Vagina (tissue), 2 donors: Measurements from ENCODE around the gene AZIN2. TPM values are rescaled to one million over a fixed set of nuclear protein-coding genes. Genes with fewer than 3 reads are reported as not detected.
"Not testable (repeated sequence)": the region's sequence is repeated elsewhere in the genome, so short reads cannot be mapped to it uniquely, and the experiment has no call there.

Source experiments
- DNase-seq, 2 donors: peaks; one replicate each; pipeline ENCODE4 v3.0.0-alpha.2; 2017; ENCODE audit errors: extremely low spot score in 2 of 2
- H3K27ac ChIP-seq: fragments of 200-600 bp; sonication (generic); one replicate; pipeline ENCODE4 v1.5.1; 2019
- H3K27me3 ChIP-seq: fragments of 200-600 bp; sonication (generic); one replicate; pipeline ENCODE4 v1.5.1; 2019
- H3K36me3 ChIP-seq, 2 donors: fragments of 200-600 bp; sonication (generic); one replicate each; pipeline ENCODE4 v1.5.1; 2017 to 2019
- H3K4me1 ChIP-seq: fragments of 200-600 bp; sonication (generic); one replicate; pipeline ENCODE4 v1.5.1; 2019
- H3K4me3 ChIP-seq, 2 donors: fragments of 200-600 bp; sonication (generic); 1 replicate in 1 of 2; 2 replicates in 1 of 2; pipeline ENCODE4 v1.5.1; 2016 to 2019
- H3K9me3 ChIP-seq: fragments of 200-600 bp; sonication (generic); one replicate; pipeline ENCODE4 v1.5.1; 2019
- POLR2A ChIP-seq, 2 donors: fragments of 450-650 bp; IDR thresholded peaks; one replicate each; pipeline ENCODE4 v1.6.1; 2017; ENCODE audit warnings: antibody characterized with exemption in 2 of 2, mild to moderate bottlenecking in 2 of 2, moderate library complexity in 2 of 2
- POLR2AphosphoS5 ChIP-seq, 2 donors: sonication (generic); formaldehyde crosslinking; IDR thresholded peaks; one replicate each; pipeline ENCODE4 v1.9.0; 2017; ENCODE audit warnings: antibody characterized with exemption in 2 of 2, mild to moderate bottlenecking in 2 of 2, low read depth in 1 of 2; ENCODE audit not compliant: insufficient read depth in 1 of 2
- intact Hi-C: fragments of 100-400 bp; cut with DNase I; formaldehyde crosslinking; loops from one replicate; pipeline ENCODE4 v1.15.1; 2023
- total RNA-seq: library from RNA; depleted of rRNA; stranded (reverse); fragments of >200 nt; gene quantifications from one replicate; pipeline ENCODE4 v1.2.3, GENCODE V29; 2016
- TF ChIP-seq, protein P1 (sequence below), 3 experiments: fragments of 450-650 bp in 2 of 3; fragments of 200-600 bp in 1 of 3; sonication (generic) in 1 of 3; IDR thresholded peaks; one replicate each; pipeline ENCODE4 v1.5.1; 2017 to 2019; ENCODE audit warnings: antibody characterized with exemption in 3 of 3, mild to moderate bottlenecking in 2 of 3, moderate library complexity in 2 of 3

Gene AZIN2
- total RNA-seq, 1 donor from 2014 or later = 7.9 TPM

DNA sequence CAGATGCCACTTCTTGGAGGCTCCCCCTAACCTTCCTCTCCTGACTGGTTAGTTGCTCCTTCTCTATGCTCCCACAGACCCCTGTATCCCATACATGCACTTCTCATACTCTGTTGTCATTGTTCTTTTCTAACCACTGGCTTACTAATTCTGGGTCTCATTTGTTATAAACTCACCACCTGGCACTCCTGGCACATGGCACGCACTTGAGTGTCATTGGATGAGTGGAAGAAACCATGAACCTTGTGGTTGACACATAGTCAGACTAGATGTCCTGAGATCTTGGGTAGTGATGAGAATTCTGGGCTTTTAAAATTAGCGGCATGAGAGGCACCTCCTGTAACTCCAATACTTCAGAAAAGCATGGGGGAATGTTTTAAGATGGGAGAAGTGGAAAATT lies 51.6 kb downstream of the AZIN2 start:
- Histone ChIP-seq H3K9me3 (no peaks in the 10 kb centered on the region), H3K4me1 (peaks cover 10% of the 10 kb centered on the region), H3K27ac (no peak overlapping the region), H3K27me3 (no peaks in the 10 kb centered on the region), H3K36me3 (no peaks in the 10 kb centered on the region), H3K4me3 (no peak overlapping the region)
- TF ChIP-seq, protein P1, sequence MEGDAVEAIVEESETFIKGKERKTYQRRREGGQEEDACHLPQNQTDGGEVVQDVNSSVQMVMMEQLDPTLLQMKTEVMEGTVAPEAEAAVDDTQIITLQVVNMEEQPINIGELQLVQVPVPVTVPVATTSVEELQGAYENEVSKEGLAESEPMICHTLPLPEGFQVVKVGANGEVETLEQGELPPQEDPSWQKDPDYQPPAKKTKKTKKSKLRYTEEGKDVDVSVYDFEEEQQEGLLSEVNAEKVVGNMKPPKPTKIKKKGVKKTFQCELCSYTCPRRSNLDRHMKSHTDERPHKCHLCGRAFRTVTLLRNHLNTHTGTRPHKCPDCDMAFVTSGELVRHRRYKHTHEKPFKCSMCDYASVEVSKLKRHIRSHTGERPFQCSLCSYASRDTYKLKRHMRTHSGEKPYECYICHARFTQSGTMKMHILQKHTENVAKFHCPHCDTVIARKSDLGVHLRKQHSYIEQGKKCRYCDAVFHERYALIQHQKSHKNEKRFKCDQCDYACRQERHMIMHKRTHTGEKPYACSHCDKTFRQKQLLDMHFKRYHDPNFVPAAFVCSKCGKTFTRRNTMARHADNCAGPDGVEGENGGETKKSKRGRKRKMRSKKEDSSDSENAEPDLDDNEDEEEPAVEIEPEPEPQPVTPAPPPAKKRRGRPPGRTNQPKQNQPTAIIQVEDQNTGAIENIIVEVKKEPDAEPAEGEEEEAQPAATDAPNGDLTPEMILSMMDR (IDR thresholded peaks at IDR 0.05) = no peak
- TF ChIP-seq POLR2A (IDR thresholded peaks at IDR 0.05) (no peak), POLR2AphosphoS5 (IDR thresholded peaks at IDR 0.05; ENCODE audit: insufficient read depth in 1 of 2, low read depth in 1 of 2) (no peak)
- no peak for DNase-seq
- intact Hi-C loops = no loop called here

DNA sequence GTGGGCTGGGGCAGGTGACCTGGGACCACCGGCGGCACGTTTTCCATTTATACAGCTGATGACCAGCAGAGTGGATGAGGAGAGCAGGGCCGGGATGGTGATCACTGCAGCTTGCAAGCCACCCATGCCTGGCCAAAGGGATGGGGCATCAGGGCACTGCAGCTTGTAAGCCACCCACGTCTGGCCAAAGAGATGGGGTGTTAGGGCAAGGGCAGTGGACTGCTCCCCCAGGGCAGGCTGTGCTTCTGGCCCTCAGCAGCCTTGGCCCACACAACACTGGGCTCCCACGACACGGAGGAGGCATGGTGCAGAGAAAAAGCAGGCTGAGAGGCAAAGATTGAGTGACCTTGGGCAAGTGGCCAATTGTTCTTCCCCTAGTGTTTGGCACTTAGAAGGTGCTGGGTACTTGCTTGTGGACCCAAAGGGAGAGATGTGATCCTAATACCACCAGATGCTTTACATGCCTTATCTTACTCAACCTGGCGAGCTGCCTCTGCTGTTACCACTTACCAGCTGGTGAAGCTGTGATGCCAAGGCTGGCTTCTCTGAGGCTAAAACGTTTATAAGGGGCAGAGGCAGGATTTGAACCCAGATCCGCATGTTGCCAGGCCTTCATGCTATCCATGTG lies 52.6 kb downstream of the AZIN2 start:
- H3K4me3 ChIP-seq = no peak overlapping the region
- no peak overlapping the region for H3K27ac ChIP-seq
- H3K9me3 ChIP-seq = no peaks in the 10 kb centered on the region
- no peaks in the 10 kb centered on the region for H3K27me3 ChIP-seq
- H3K36me3 ChIP-seq = no peaks in the 10 kb centered on the region
- DNase-seq = no peak
- no peak for TF ChIP-seq POLR2A (IDR thresholded peaks at IDR 0.05)
- no peak for TF ChIP-seq POLR2AphosphoS5 (IDR thresholded peaks at IDR 0.05; ENCODE audit: insufficient read depth in 1 of 2, low read depth in 1 of 2)
- peaks cover under 1% of the 10 kb centered on the region for H3K4me1 ChIP-seq
- intact Hi-C loops = no loop called here

DNA sequence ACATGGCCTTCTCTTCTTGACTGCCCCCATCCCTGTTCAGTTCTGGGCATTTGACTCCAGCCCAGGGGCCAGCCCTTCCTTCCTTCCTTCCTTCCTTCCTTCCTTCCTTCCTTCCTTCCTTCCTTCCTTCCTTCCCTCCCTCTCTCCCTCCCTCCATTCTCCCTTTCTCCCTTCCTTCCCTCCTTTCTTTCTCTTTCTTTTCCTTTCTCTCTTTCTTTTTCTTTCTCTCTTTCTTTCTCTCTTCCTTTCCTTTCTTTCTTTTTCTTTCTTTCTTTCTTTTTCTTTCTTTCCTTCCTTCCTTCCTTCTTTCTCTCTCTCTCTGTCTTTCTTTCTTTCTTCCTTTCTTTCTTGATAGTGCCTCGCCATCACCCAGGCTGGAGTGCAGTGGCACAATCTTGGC lies 55.1 kb downstream of the AZIN2 start:
- DNase-seq, H3K36me3 ChIP-seq, H3K27ac ChIP-seq, H3K9me3 ChIP-seq, H3K27me3 ChIP-seq, H3K4me1 ChIP-seq, intact Hi-C loops, H3K4me3 ChIP-seq: not testable (repeated sequence)

DNA sequence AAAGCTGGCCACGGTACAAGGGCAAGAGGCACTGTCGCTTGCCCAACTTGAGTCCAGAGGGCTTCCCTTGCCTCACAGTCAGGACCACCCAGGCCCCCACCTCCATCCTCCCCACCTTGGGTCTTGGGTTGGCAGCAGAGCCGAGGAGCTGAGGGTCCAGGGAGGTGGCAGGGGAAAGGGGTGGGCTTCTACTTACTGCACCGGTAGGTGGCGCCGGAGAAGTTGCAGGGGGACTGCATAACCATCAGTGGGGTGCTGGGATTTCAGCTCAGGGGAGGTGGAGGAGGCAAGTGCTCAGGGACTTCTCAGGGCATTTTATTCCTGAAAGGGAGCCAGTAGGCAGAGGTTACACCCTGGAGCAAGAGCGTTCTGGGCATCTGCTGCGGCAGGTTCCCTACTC lies 56.8 kb downstream of the AZIN2 start:
- no peak for TF ChIP-seq POLR2A (IDR thresholded peaks at IDR 0.05)
- TF ChIP-seq, protein P1 (IDR thresholded peaks at IDR 0.05) = peak in 1 of 3 experiments; percentile 19
- no peak for DNase-seq
- intact Hi-C loops = no loop called here
- H3K27me3 ChIP-seq = no peaks in the 10 kb centered on the region
- H3K9me3 ChIP-seq = no peaks in the 10 kb centered on the region
- H3K27ac ChIP-seq = no peak overlapping the region
- no peaks in the 10 kb centered on the region for H3K36me3 ChIP-seq
- H3K4me1 ChIP-seq = no peaks in the 10 kb centered on the region
- H3K4me3 ChIP-seq = no peak overlapping the region

DNA sequence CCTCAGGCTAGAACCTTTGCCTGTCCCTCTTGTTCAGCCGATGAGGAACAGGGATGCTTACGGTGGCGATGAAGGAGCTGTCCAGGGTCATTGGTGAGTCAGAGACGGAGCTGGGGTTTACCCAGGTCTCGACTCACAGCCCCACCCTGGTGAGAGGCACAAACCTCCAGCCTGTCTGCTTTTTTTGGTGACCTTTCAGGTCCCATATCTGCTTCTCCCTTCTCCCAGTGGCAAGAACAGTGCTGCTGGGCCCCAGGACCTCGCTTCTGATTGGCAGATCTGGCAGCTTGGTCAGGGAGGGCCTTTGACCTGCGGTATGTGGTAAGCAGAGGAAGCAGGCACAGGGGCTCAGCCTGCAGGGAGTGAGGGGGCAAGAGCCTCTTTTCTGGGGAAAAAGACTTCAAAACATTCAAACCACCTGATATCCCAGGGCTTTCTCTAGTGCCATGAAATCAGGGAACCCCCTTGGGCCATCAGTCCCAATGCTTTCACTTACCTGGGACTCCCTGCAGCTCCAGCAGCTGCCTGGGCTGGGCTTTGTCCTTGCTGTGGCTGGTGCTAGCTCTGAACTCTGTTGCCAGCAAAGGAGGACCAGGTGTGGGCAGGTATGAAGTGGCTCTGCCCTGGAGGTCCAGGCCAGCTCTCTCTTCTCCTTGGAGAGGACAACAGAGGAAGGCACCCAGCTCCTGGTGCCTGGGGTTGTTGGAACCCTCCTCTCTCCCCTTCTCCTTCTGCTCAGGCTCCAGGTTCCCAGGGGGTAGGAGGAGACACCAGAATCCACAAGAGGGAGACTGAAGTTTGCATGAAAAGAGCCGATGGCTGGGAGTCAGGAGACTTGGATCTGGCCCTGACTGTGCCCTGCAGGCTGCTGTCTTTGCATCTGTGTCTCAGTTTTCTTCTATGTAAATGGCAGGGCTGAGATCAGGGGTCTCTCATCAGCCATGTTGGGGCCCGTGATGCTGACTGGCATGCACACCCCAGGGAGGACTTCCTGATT lies 59.5 kb downstream of the AZIN2 start:
- no peak for DNase-seq
- Histone ChIP-seq H3K27me3 (no peaks in the 10 kb centered on the region), H3K9me3 (no peaks in the 10 kb centered on the region), H3K4me3 (no peak overlapping the region), H3K4me1 (no peaks in the 10 kb centered on the region), H3K27ac (no peak overlapping the region), H3K36me3 (no peaks in the 10 kb centered on the region)
- TF ChIP-seq, protein P1 (IDR thresholded peaks at IDR 0.05) = no peak
- TF ChIP-seq POLR2A (IDR thresholded peaks at IDR 0.05) (no peak), POLR2AphosphoS5 (IDR thresholded peaks at IDR 0.05; ENCODE audit: insufficient read depth in 1 of 2, low read depth in 1 of 2) (no peak)
- intact Hi-C loops = no loop called here

DNA sequence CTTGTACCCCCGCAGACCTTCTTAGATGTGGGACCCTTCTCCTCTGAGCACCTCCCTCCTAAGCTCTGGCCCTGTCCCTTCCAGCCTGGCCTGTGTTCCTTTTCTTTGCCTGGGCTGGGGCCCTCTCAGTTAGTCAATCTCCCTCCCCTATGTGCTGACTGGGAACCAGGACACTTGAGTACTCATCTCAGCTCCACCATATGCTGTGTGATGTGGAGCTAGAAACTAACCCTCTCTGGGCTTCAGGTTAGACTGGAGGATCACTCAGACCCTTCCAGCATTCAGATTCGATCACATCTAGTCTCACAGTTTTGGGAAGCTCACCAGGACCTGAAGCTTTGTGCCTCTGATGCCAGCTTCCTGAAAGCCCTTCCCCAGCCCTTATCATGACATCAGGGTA lies 60.3 kb downstream of the AZIN2 start:
- intact Hi-C loops = no loop called here
- TF ChIP-seq POLR2AphosphoS5 (IDR thresholded peaks at IDR 0.05; ENCODE audit: insufficient read depth in 1 of 2, low read depth in 1 of 2) (no peak), POLR2A (IDR thresholded peaks at IDR 0.05) (no peak)

More for the DNA sequence above, 60.3 kb downstream of the AZIN2 start:
- Histone ChIP-seq H3K9me3 (no peaks in the 10 kb centered on the region), H3K4me3 (no peak overlapping the region), H3K4me1 (no peaks in the 10 kb centered on the region), H3K36me3 (no peaks in the 10 kb centered on the region), H3K27me3 (no peaks in the 10 kb centered on the region), H3K27ac (no peak overlapping the region)
- DNase-seq = no peak
